ENCODE data around the gene DGCR8.
"Not testable (repeated sequence)": the region's sequence is repeated elsewhere in the genome, so short reads cannot be mapped to it uniquely, and the experiment has no call there.

DGCR8 gene

GRCh38 chr22:20154602-20155187, 74.7 kb downstream of the DGCR8 start:
- no peak for DNase-seq (ENCODE audit: low read depth)

DNA sequence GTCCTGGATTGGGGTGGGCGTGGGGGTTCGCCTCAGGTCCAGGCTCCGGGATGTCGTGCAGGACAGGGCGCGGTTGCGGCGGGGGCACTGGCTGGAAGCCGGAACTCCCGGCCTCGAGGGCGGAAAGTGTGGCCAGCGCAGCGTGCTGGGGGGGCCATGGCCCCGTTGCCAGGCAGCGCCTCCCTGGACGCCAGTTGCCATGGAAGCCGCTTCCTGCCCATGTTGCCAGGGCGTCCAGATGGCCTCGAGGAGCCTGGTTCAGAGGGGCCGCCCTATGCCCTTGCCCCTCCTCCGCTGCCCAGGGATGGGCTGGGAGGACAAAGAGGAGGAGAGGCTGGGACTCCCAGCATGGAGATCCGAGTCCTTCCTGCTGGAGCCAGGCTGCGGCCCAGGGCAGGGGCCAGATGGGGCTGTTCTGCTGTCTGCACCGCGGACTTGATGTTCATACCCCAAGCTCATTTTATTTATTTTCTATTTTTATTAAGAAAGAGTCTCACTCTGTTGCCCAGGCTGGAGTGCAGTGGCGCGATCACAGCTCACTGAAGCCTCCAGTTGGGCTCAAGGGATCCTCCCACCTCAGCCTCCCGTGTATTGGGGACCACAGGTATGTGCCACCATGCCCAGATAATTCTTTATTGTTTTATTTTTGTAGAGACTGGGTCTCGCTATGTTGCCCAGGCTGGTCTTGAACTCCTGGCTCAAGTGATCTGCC, 75.4 kb downstream of the DGCR8 start:
- DNase-seq (ENCODE audit: low read depth) = no peak

- DNase-seq (ENCODE audit: low read depth) = no peak
These were observed 76.0 kb downstream of the DGCR8 start for GRCh38 chr22:20156042-20156389.

- DNase-seq (ENCODE audit: low read depth) = peak; percentile 85
These were observed 76.8 kb downstream of the DGCR8 start for GRCh38 chr22:20156611-20157429.

DNA sequence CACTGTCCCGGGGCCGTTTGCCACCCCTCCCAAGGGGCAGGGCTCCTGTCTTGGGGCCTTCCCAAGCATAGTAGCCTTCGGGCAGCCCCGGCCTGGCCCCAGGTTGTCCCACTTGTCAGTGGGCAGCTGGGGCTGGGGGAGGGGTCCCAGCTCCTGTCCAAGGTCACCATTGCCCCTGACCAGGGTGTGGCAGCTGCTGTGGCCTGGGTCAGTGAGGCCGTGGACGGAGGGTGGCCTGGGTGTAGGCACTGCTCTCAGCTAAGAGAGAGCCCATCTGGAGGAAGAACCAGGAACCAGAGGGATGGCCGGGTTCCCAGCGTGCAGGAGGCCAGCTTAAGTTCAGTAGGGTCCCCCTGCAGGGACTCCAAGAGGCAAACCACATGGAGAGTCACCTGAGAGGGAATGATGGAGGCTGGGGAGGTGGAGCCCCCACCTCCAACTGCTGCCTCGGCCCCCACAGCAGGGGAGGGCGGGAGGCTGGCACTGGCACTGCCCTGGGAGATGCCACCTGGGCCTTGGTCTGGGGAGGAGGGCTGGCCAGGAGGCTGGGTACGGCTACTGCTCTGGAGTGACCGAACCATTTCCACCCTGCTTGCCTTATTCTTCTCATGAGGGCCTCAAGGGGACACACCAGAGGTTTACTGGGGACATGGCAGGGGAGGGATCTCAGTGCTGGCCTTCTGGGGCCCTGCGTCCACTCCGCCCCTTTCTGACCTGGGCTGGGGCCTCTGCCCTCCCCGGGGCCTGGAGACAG, 77.6 kb downstream of the DGCR8 start:
- DNase-seq (ENCODE audit: low read depth) = no peak

DNA sequence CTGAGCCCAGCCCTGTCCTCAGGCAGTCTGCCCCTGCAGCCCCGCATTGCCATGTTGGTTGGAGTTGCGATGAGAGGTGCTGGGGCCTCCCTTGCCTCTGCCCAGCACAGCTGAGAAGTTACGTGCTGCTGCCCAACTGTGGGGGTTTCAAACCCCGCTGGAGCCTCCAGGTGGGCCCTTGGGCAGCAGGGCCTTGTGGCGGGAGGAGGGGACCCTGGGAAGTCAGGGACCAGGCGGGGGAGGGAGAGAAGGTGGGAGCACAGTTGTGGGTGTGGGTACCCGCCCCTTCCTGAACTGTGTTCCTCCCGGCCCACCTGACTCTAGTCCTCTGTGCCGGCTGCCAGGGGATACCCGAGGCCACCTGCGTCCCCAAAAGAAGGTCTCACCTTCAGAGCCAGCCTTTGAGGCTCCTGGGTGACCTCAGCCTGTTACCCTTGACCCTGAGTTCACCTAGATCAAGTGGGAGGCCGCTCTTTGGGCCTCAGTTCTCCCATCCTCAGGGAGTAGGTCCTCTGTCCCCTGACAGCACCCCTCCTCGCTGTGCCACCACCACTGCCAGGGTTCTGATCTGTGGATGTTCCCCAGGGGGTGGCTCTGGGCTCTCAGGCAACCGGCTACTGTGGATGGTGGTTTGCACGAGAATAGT, 78.5 kb downstream of the DGCR8 start:
- no peak for DNase-seq (ENCODE audit: low read depth)

DNA sequence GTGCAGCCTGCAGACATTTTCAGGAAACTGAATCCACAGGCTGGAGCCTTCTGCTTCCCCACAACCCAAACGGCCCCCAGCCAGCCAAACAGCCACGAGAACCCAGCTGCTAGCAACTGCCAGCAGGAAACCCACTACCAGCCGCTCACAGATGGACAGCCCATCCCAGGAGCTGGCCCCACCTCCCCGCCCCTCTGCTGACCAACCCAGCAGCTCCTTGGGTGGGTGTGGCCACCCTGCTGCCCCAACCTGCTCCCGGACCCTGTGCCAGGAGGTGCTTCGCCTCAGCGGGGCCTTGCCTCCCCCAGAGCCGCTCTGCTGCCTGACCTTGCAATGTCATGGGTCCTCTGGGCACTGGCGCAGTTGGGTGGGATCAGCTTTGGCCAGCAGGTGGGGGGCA, 79.0 kb downstream of the DGCR8 start:
- no peak for DNase-seq (ENCODE audit: low read depth)

- DNase-seq (ENCODE audit: low read depth) = not testable (repeated sequence)
These were observed 79.5 kb downstream of the DGCR8 start for GRCh38 chr22:20159531-20159930.

GRCh38 chr22:20160041-20160440, 80.0 kb downstream of the DGCR8 start:
- no peak for DNase-seq (ENCODE audit: low read depth)
